Measurements from ENCODE around the gene RHD.
"Not testable (repeated sequence)": the region's sequence is repeated elsewhere in the genome, so short reads cannot be mapped to it uniquely, and the experiment has no call there.

DNA sequence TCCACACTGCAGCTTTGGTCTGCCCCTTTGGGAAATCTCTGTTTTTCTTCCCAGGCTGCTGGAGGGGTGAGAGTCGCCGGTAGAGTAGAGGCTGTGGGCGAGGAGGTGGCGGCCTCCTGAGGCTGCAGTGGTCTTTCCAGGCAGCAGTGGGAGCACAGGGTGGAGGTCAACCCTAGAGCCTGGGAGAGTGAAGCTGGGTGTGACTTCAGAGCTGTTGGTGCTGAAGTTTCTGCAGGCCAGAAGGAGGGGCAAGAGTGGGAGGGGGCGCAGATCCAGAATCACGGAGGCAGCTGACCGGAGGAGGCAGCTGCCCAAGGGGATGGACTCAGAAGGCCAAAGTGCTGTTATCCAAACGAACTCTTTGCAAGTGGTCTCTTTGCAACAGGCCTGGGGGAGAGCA is 6.5 kb downstream of the RHD start:
- not testable (repeated sequence) for TF ChIP-seq CTCF (IDR thresholded peaks at IDR 0.05; ENCODE audit: low read depth, low read length); POLR2A (IDR thresholded peaks at IDR 0.05; ENCODE audit: extremely low read depth, insufficient read length)
